ENCODE results near the gene NGRN.

- TF ChIP-seq, protein P1, sequence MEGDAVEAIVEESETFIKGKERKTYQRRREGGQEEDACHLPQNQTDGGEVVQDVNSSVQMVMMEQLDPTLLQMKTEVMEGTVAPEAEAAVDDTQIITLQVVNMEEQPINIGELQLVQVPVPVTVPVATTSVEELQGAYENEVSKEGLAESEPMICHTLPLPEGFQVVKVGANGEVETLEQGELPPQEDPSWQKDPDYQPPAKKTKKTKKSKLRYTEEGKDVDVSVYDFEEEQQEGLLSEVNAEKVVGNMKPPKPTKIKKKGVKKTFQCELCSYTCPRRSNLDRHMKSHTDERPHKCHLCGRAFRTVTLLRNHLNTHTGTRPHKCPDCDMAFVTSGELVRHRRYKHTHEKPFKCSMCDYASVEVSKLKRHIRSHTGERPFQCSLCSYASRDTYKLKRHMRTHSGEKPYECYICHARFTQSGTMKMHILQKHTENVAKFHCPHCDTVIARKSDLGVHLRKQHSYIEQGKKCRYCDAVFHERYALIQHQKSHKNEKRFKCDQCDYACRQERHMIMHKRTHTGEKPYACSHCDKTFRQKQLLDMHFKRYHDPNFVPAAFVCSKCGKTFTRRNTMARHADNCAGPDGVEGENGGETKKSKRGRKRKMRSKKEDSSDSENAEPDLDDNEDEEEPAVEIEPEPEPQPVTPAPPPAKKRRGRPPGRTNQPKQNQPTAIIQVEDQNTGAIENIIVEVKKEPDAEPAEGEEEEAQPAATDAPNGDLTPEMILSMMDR (IDR thresholded peaks at IDR 0.05) = no peak
- TF ChIP-seq POLR2A (IDR thresholded peaks at IDR 0.05) = no peak
- TF ChIP-seq POLR2AphosphoS5 (IDR thresholded peaks at IDR 0.05) = no peak
These were observed 29.8 kb downstream of the NGRN start for GRCh38 chr15:90295270-90295648.
